Measurements from ENCODE around the gene MYLK3. TPM values are rescaled to one million over a fixed set of nuclear protein-coding genes. Genes with fewer than 3 reads are reported as not detected.

MYLK3 gene
- total and polyA plus RNA-seq, 2 of the 4 experiments (the other 2 are of a cell fraction), result under 0.01 to 0.03 TPM

GRCh38 chr16:46774743-46775177 lies 26.6 kb upstream of the MYLK3 start:
- H3K36me3 ChIP-seq (ENCODE audit: control insufficient read depth, insufficient read depth, low read length), result no peaks in the 10 kb centered on the region
- no peak overlapping the region; the same call in 1 of the 2 replicates for H3K4me2 ChIP-seq (ENCODE audit: low read depth, low read length)
- no peak overlapping the region for H2AK5ac ChIP-seq (ENCODE audit: low read depth, low read length)

More at GRCh38 chr16:46774743-46775177, 26.6 kb upstream of the MYLK3 start:
- Histone ChIP-seq H3K4me3 (ENCODE audit: insufficient read depth, low read depth, low read length) (no peak overlapping the region), H3K4me1 (ENCODE audit: control insufficient read depth, insufficient read depth, low read length) (no peaks in the 10 kb centered on the region; the same call in 1 of the 2 replicates), H3K18ac (ENCODE audit: low read depth, low read length) (no peak overlapping the region), H3K56ac (ENCODE audit: extremely low read depth, insufficient read depth, low read length) (no peak overlapping the region), H2BK15ac (ENCODE audit: low read depth, low read length) (no peak overlapping the region), H3K9me1 (ENCODE audit: insufficient read depth, low read length) (no peaks in the 10 kb centered on the region), H4K91ac (ENCODE audit: insufficient read depth, low read depth, low read length) (no peak overlapping the region), H2BK120ac (ENCODE audit: low read depth, low read length) (no peak overlapping the region), H3K9me3 (ENCODE audit: control insufficient read depth, insufficient read depth, low read length) (no peaks in the 10 kb centered on the region), H3K9ac (ENCODE audit: low read depth, low read length) (no peak overlapping the region), H3K27ac (ENCODE audit: insufficient read depth, low read length) (no peak overlapping the region), H3K23ac (ENCODE audit: low read depth, low read length) (no peak overlapping the region), H3K14ac (replicated peaks; ENCODE audit: low read depth, low read length) (no peak overlapping the region), H2BK20ac (ENCODE audit: low read depth, low read length) (no peak overlapping the region), H3K4ac (ENCODE audit: low read depth, low read length) (no peak overlapping the region), H2BK5ac (ENCODE audit: low read depth, low read length, poor library complexity, severe bottlenecking) (no peak overlapping the region), H4K20me1 (ENCODE audit: insufficient read depth, low read length) (no peaks in the 10 kb centered on the region), H2AK9ac (replicated peaks; ENCODE audit: low read depth, low read length, poor library complexity) (peak overlapping the region; percentile 26), H4K5ac (ENCODE audit: low read depth, low read length) (no peak overlapping the region), H3K27me3 (ENCODE audit: control insufficient read depth, insufficient read depth, low read length) (no peaks in the 10 kb centered on the region), H2AFZ (replicated peaks; ENCODE audit: low read length, poor library complexity) (no peak overlapping the region), H4K8ac (ENCODE audit: low read depth in 2 of 2, low read length in 2 of 2) (no peak overlapping the region; a peak in 1 of 4 replicates), H3K79me1 (ENCODE audit: low read depth in 1 of 2, low read length in 2 of 2) (no peaks in the 10 kb centered on the region)
- intact Hi-C loops (cut with micrococcal nuclease), result loop anchor here (5.0 kb wide), 1 partner anchor 32 kb away; no protein-coding TSS in a partner anchor
- BruUV-seq (replicated peaks), result no TSS peak
- TF ChIP-seq CEBPB (IDR thresholded peaks at IDR 0.05; ENCODE audit: low read depth, low read length) (peak; percentile 58), MXI1 (IDR thresholded peaks at IDR 0.05; ENCODE audit: borderline replicate concordance, low read depth, low read length) (no peak)
- DNase-seq, result no peak
- CTCF ChIA-PET, result no interaction called here
- POLR2A ChIA-PET (ENCODE audit: unreplicated experiment), result interaction anchor here (0.6 kb wide), 1 partner anchor 33 kb away, joined by 7 read pairs; no protein-coding TSS in a partner anchor
- WGBS, 2 experiments (ENCODE audit: extremely low coverage in 2 of 2, insufficient read length in 1 of 2), result no CpG with 5 or more reads among the region's 3 CpGs
- in situ Hi-C loops (cut with MboI; ENCODE audit: low sequenced_read_pairs), result no loop called here
- dilution Hi-C loops (cut with HindIII; ENCODE audit: low sequenced_read_pairs, unreplicated experiment), result no loop called here
- peak; percentile 17; the same call in 1 of the 2 replicates for ATAC-seq (ENCODE audit: low read depth)
